Ovary (tissue), 3 donors: ENCODE measurements around the gene MT1X.

Source experiments
- CTCF ChIP-seq, 3 donors: fragments of 450-650 bp in 2 of 3; fragments of 200-600 bp in 1 of 3; IDR thresholded peaks; one replicate each; pipeline versions ENCODE4 v1.5.1 to v1.8.0; 2016 to 2022; ENCODE audit warnings: antibody characterized with exemption in 3 of 3, mild to moderate bottlenecking in 1 of 3
- EP300 ChIP-seq: sonication (generic); formaldehyde crosslinking; IDR thresholded peaks from one replicate; pipeline ENCODE4 v1.6.1; 2017; ENCODE audit warnings: antibody characterized with exemption
- POLR2A ChIP-seq: fragments of 450-650 bp; IDR thresholded peaks from one replicate; pipeline ENCODE4 v1.6.1; 2017; ENCODE audit warnings: antibody characterized with exemption, mild to moderate bottlenecking, moderate library complexity
- donor health status: DM: no; HTN: no; CAD: no.

- TF ChIP-seq CTCF (IDR thresholded peaks at IDR 0.05): no peak
- TF ChIP-seq POLR2A: no peak
- no peak for TF ChIP-seq EP300
These were observed 19.6 kb upstream of the MT1X start for GRCh38 chr16:56662357-56663354.
